Rectal smooth muscle tissue (tissue), 1 donor: ENCODE measurements around the gene PHF21B.
"Not testable (repeated sequence)": the region's sequence is repeated elsewhere in the genome, so short reads cannot be mapped to it uniquely, and the experiment has no call there.

Experiments used
- H3K27ac ChIP-seq: one replicate; pipeline ENCODE4 v1.7.0; 2013; ENCODE audit warnings: low read depth, low read length, inconsistent platforms
- H3K27me3 ChIP-seq: one replicate; pipeline ENCODE4 v1.7.0; 2013; ENCODE audit warnings: low read length; ENCODE audit not compliant: control insufficient read depth, insufficient read depth
- H3K36me3 ChIP-seq: one replicate; pipeline ENCODE4 v1.7.0; 2013; ENCODE audit warnings: low read length; ENCODE audit not compliant: control insufficient read depth, insufficient read depth
- H3K4me1 ChIP-seq: one replicate; pipeline ENCODE4 v1.7.0; 2013; ENCODE audit warnings: low read length; ENCODE audit not compliant: control insufficient read depth, insufficient read depth
- H3K4me3 ChIP-seq: one replicate; pipeline ENCODE4 v1.7.0; 2013; ENCODE audit warnings: low read length
- H3K9ac ChIP-seq: one replicate; pipeline ENCODE4 v1.7.0; 2013; ENCODE audit warnings: low read length

PHF21B gene

GRCh38 chr22:44869196-44869595 is 140.6 kb downstream of the PHF21B start:
- Histone ChIP-seq H3K9ac (no peak overlapping the region), H3K36me3 (no peaks in the 10 kb centered on the region), H3K27ac (no peak overlapping the region), H3K27me3 (no peaks in the 10 kb centered on the region), H3K4me1 (no peaks in the 10 kb centered on the region), H3K4me3 (no peak overlapping the region)

- H3K9ac ChIP-seq, result no peak overlapping the region
- no peaks in the 10 kb centered on the region for H3K36me3 ChIP-seq
- no peak overlapping the region for H3K27ac ChIP-seq
- H3K4me1 ChIP-seq, result no peaks in the 10 kb centered on the region
- H3K27me3 ChIP-seq, result no peaks in the 10 kb centered on the region
- H3K4me3 ChIP-seq, result no peak overlapping the region
Measured at GRCh38 chr22:44865193-44866057, 144.4 kb downstream of the PHF21B start.

- Histone ChIP-seq H3K4me1 (no peaks in the 10 kb centered on the region), H3K36me3 (no peaks in the 10 kb centered on the region), H3K9ac (no peak overlapping the region), H3K27ac (no peak overlapping the region), H3K4me3 (no peak overlapping the region), H3K27me3 (no peaks in the 10 kb centered on the region)
Measured at GRCh38 chr22:44862981-44863860, 146.6 kb downstream of the PHF21B start.

- Histone ChIP-seq H3K4me3 (no peak overlapping the region), H3K36me3 (no peaks in the 10 kb centered on the region), H3K27ac (no peak overlapping the region), H3K27me3 (no peaks in the 10 kb centered on the region), H3K9ac (no peak overlapping the region), H3K4me1 (no peaks in the 10 kb centered on the region)
Measured at GRCh38 chr22:44862281-44862680, 147.5 kb downstream of the PHF21B start.

GRCh38 chr22:44861245-44861644 is 148.6 kb downstream of the PHF21B start:
- Histone ChIP-seq H3K27me3 (no peaks in the 10 kb centered on the region), H3K27ac (no peak overlapping the region), H3K36me3 (no peaks in the 10 kb centered on the region), H3K4me1 (no peaks in the 10 kb centered on the region), H3K9ac (no peak overlapping the region), H3K4me3 (no peak overlapping the region)

DNA sequence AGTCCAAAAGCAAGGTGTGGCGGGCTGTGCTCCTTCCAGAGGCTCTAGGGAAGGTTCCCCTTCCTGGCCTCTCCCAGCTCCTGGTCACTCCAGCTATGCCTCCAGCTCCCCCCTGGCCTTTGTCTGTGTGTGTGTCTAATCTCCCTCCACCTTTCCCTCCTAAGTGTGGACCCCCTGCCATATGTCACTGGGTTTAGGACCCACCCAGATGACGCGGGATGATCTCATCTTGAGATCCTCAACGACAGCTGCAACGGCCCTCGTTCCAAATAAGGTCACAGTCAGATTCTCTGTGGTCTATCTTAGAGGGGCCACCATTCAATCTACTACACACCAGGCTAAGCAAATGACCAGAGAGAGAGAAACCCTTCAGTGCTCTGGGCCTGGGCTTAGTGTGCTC is 149.5 kb downstream of the PHF21B start:
- no peak overlapping the region for H3K27ac ChIP-seq
- H3K9ac ChIP-seq, result no peak overlapping the region
- no peaks in the 10 kb centered on the region for H3K4me1 ChIP-seq
- H3K27me3 ChIP-seq, result no peaks in the 10 kb centered on the region
- H3K4me3 ChIP-seq, result no peak overlapping the region
- H3K36me3 ChIP-seq, result no peaks in the 10 kb centered on the region

DNA sequence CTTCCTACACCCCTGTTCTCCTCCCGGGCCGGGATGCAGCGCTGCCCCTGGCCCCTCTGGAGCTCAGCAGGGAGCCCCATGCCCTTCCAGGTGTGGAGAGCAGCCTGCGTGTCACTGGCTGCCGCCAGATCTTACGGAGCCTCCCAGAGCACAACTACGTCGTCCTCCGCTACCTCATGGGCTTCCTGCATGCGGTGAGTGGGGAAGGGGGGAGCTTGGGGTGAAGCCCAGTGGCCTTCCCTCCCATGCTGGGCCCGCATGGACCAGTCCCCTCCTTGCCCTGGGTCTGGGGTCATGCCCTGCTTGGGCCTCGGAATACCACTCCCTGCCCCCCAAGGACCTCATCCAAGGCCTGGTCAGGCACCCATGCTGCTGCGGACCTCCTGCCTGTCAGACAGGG is 150.2 kb downstream of the PHF21B start:
- Histone ChIP-seq H3K36me3 (no peaks in the 10 kb centered on the region), H3K9ac (no peak overlapping the region), H3K4me1 (no peaks in the 10 kb centered on the region), H3K27me3 (no peaks in the 10 kb centered on the region), H3K27ac (no peak overlapping the region), H3K4me3 (no peak overlapping the region)

DNA sequence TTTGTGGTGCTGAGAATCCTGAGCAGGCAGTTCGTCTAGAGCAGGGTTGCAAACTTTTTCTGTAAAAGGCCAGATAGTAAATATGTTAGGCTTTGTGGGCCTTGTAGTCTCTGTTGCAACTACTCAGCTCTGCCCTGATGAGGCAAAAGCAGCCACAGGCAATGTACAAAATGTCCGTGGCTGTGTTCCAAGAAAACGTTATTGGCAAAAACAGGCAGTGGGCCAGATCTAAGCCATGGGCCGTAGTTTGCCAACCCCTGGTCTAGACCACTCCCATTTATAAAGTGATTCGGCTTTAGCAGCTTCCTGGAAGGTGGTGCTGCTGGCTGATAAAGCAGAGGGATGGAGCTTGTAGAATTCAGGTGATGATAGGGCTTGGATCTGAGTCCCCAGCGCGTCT is 151.0 kb downstream of the PHF21B start:
- H3K9ac ChIP-seq, H3K36me3 ChIP-seq, H3K27ac ChIP-seq, H3K4me1 ChIP-seq, H3K27me3 ChIP-seq, H3K4me3 ChIP-seq: not testable (repeated sequence)

DNA sequence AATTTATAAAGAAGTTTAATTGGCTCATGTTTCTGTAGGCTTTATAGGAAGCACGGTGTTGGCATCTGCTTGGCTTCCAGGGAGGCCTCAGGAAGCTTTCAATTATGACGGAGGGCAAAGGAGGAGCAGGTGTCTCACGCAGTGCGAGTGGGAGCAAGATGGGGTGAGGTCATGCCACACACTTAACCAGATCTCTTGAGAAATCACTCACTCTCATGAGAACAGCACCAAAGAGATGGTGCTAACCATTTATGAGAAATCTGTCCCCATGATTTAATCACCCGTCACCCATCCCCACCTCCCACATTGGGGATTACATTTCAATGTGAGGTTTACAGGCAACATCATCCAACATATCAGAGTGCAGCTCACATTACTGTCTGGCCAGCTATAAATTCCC is 153.9 kb downstream of the PHF21B start:
- no peak overlapping the region for H3K27ac ChIP-seq
- no peaks in the 10 kb centered on the region for H3K36me3 ChIP-seq
- no peak overlapping the region for H3K4me3 ChIP-seq
- H3K4me1 ChIP-seq, result no peaks in the 10 kb centered on the region
- H3K27me3 ChIP-seq, result no peaks in the 10 kb centered on the region
- H3K9ac ChIP-seq, result no peak overlapping the region

DNA sequence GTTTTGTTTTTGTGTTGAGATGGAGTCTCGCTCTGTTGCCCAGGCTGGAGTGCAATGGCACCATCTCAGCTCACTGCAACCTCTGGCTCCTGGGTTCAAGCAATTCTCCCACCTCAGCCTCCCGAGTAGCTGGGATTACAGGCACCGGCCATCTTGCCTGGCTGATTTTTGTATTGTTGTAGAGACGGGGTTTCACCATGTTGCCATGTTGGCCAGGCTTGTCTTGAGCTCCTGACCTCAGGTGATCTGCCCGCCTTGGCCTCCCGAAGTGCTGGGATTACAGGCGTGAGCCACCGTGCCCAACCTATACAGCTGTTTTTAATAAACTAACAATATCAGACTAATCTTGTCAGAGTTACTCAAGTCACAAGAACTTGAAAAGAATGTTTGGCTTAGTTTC is 155.2 kb downstream of the PHF21B start:
- H3K27ac ChIP-seq, H3K4me1 ChIP-seq, H3K9ac ChIP-seq, H3K27me3 ChIP-seq, H3K4me3 ChIP-seq, H3K36me3 ChIP-seq: not testable (repeated sequence)

GRCh38 chr22:44850946-44851345 is 158.9 kb downstream of the PHF21B start:
- no peaks in the 10 kb centered on the region for H3K36me3 ChIP-seq
- no peak overlapping the region for H3K27ac ChIP-seq
- no peaks in the 10 kb centered on the region for H3K27me3 ChIP-seq
- H3K9ac ChIP-seq, result no peak overlapping the region
- no peak overlapping the region for H3K4me3 ChIP-seq
- no peaks in the 10 kb centered on the region for H3K4me1 ChIP-seq

DNA sequence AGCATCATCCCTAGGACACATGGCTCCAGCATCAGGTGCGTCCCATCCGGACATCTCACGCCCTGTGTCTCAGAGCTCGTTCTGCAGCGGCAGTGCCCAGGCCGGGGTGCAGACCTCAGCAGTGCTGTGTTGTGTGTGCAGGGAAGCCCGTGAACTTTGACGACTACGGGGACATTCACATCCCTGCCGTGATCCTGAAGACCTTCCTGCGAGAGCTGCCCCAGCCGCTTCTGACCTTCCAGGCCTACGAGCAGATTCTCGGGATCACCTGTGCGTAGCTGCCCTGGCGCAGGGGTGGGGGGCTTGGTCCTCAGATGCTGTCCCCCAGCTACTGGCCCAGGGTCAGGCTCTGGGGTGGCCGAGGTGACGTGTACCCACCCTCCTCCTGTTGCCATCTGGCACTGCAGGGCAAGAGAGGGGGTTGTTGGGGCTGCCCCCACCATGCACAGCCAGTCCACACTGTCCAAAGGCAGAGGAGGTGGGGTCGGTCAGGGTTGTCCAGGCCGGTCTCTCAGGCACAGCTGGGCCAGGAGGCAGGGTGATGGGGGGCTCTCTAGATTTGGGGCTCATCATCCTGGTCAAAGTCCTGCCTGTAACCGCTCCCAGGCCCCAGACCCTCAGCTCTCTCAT is 160.9 kb downstream of the PHF21B start:
- no peak overlapping the region for H3K27ac ChIP-seq
- H3K4me3 ChIP-seq, result no peak overlapping the region
- no peaks in the 10 kb centered on the region for H3K27me3 ChIP-seq
- H3K36me3 ChIP-seq, result no peaks in the 10 kb centered on the region
- H3K9ac ChIP-seq, result no peak overlapping the region
- no peaks in the 10 kb centered on the region for H3K4me1 ChIP-seq
